SK-N-SH (cell line): ENCODE data around the gene TRRAP. TPM values are rescaled to one million over a fixed set of nuclear protein-coding genes. Genes with fewer than 3 reads are reported as not detected.

Source experiments
- CTCF ChIA-PET: fragments of 300-600, 350-600 bp; formaldehyde crosslinking; extraction: SDS; loops from one replicate; lab custom pipeline; 2021; lab: Yijun Ruan, JAX
- POLR2A ChIA-PET: fragments of 350-600 bp; sonication (Branson Sonifier 250); formaldehyde crosslinking; extraction: SDS; loops from one replicate; lab custom pipeline; 2020; ENCODE audit warnings: antibody characterized with exemption, inconsistent platforms; lab: Yijun Ruan, JAX
- DNase-seq: peaks from one replicate; pipeline ENCODE4 v3.0.0; 2012
- H2AFZ ChIP-seq: fragments of 200-600 bp; sonication (generic); 2 replicates; pipeline ENCODE4 v1.8.1; 2016; ENCODE audit warnings: antibody characterized with exemption, mild to moderate bottlenecking, low read depth
- H3F3A ChIP-seq: fragments of 200-600 bp; sonication (generic); replicated peaks from 2 replicates; pipeline ENCODE3; 2016; ENCODE audit warnings: antibody characterized with exemption, mild to moderate bottlenecking; ENCODE audit not compliant: insufficient read depth
- H3K27ac ChIP-seq, 2 experiments: fragments of 200-500 bp in 1 of 2; fragments of 200-600 bp in 1 of 2; sonication (Bioruptor generic) in 1 of 2; sonication (generic), shearing (Covaris generic) in 1 of 2; 2 replicates each; pipeline versions ENCODE4 v1.5.1 to v1.6.1; 2014 to 2016; ENCODE audit warnings: low read depth in 2 of 2, inconsistent platforms in 1 of 2, low read length in 1 of 2, mild to moderate bottlenecking in 1 of 2, mixed read lengths in 1 of 2
- H3K27me3 ChIP-seq: fragments of 200-600 bp; sonication (generic), shearing (Covaris generic); 2 replicates; pipeline ENCODE4 v1.6.1; 2016; ENCODE audit warnings: mixed run types; ENCODE audit not compliant: insufficient read depth
- H3K36me3 ChIP-seq, 2 experiments: fragments of 200-500 bp in 1 of 2; fragments of 200-600 bp in 1 of 2; sonication (Bioruptor generic) in 1 of 2; sonication (generic) in 1 of 2; replicated peaks in 1 of 2; 2 replicates each; pipeline versions ENCODE3 to v1.5.1; 2014 to 2016; ENCODE audit warnings: low read length in 1 of 2, mild to moderate bottlenecking in 1 of 2; ENCODE audit not compliant: insufficient read depth in 2 of 2, control insufficient read depth in 1 of 2
- H3K4me1 ChIP-seq, 2 experiments: fragments of 200-500 bp in 1 of 2; fragments of 200-600 bp in 1 of 2; sonication (Bioruptor generic) in 1 of 2; sonication (generic), shearing (Covaris generic) in 1 of 2; 2 replicates each; pipeline versions ENCODE4 v1.5.1 to v1.6.1; 2014 to 2016; ENCODE audit warnings: low read depth in 1 of 2, low read length in 1 of 2, mixed run types in 1 of 2; ENCODE audit not compliant: insufficient read depth in 2 of 2, control insufficient read depth in 1 of 2
- H3K4me2 ChIP-seq: fragments of 200-600 bp; sonication (generic), shearing (Covaris generic); 2 replicates; pipeline ENCODE4 v1.6.1; 2017; ENCODE audit warnings: mixed run types
- H3K4me3 ChIP-seq, 2 experiments: fragments of 200-500 bp in 1 of 2; fragments of 200-600 bp in 1 of 2; sonication (Bioruptor generic) in 1 of 2; sonication (generic), shearing (Covaris generic) in 1 of 2; 2 replicates each; pipeline versions ENCODE4 v1.5.1 to v1.8.1; 2014 to 2016; ENCODE audit warnings: low read depth in 2 of 2, inconsistent platforms in 1 of 2, low read length in 1 of 2, mild to moderate bottlenecking in 1 of 2, mixed read lengths in 1 of 2, moderate library complexity in 1 of 2
- H3K79me2 ChIP-seq: fragments of 200-600 bp; sonication (generic); 2 replicates; pipeline ENCODE4 v1.8.1; 2017; ENCODE audit warnings: mild to moderate bottlenecking; ENCODE audit not compliant: insufficient read depth
- H3K9ac ChIP-seq: fragments of 200-600 bp; sonication (generic); 2 replicates; pipeline ENCODE4 v1.6.1; 2017; ENCODE audit warnings: mixed run types
- H3K9me2 ChIP-seq: fragments of 200-600 bp; sonication (generic); 2 replicates; pipeline ENCODE4 v1.6.1; 2017; ENCODE audit warnings: mixed run types
- H3K9me3 ChIP-seq: fragments of 200-600 bp; sonication (generic); 2 replicates; pipeline ENCODE4 v1.6.1; 2017; ENCODE audit warnings: mixed run types, mild to moderate bottlenecking, moderate library complexity
- H4K20me1 ChIP-seq: fragments of 200-600 bp; sonication (generic); 2 replicates; pipeline ENCODE4 v1.6.1; 2017; ENCODE audit warnings: mild to moderate bottlenecking, mixed run types; ENCODE audit not compliant: insufficient read depth
- EP300 ChIP-seq, 2 experiments: IDR thresholded peaks; 2 replicates each; pipeline versions ENCODE4 v1.4.0 to v1.6.1; 2012; ENCODE audit warnings: borderline replicate concordance in 1 of 2, low read depth in 1 of 2, low read length in 1 of 2
- FOSL2 ChIP-seq: IDR thresholded peaks from 2 replicates; pipeline ENCODE4 v1.4.0; 2012; ENCODE audit warnings: low read depth, mild to moderate bottlenecking, moderate library complexity, borderline replicate concordance
- GABPA ChIP-seq: IDR thresholded peaks from 2 replicates; pipeline ENCODE4 v1.4.0; 2012; ENCODE audit warnings: low read depth, mild to moderate bottlenecking
- JUND ChIP-seq: IDR thresholded peaks from 2 replicates; pipeline ENCODE4 v1.4.0; 2012
- MEF2A ChIP-seq: IDR thresholded peaks from 2 replicates; pipeline ENCODE4 v1.4.0; 2012; ENCODE audit warnings: low read depth, borderline replicate concordance
- RAD21 ChIP-seq: IDR thresholded peaks from 2 replicates; pipeline ENCODE4 v1.6.1; 2012; ENCODE audit warnings: mild to moderate bottlenecking, low read length
- RFX5 ChIP-seq: IDR thresholded peaks from 2 replicates; pipeline ENCODE4 v1.6.1; 2012; ENCODE audit warnings: mild to moderate bottlenecking, improper control_type of control experiment, low read length
- SIN3A ChIP-seq: IDR thresholded peaks from 2 replicates; pipeline ENCODE4 v1.6.1; 2012; ENCODE audit warnings: low read depth, mild to moderate bottlenecking, low read length, moderate library complexity, borderline replicate concordance
- TAF1 ChIP-seq: IDR thresholded peaks from 2 replicates; pipeline ENCODE4 v1.6.1; 2012; ENCODE audit warnings: low read depth, mild to moderate bottlenecking, low read length, moderate library complexity, borderline replicate concordance
- TCF12 ChIP-seq: IDR thresholded peaks from 2 replicates; pipeline ENCODE4 v1.4.0; 2012
- TEAD4 ChIP-seq: IDR thresholded peaks from 2 replicates; pipeline ENCODE4 v1.4.0; 2012; ENCODE audit warnings: mild to moderate bottlenecking, borderline replicate concordance; ENCODE audit not compliant: insufficient read depth
- USF2 ChIP-seq: fragments of 150-350 bp; IDR thresholded peaks from 2 replicates; pipeline ENCODE4 v1.6.1; 2017; ENCODE audit warnings: antibody characterized with exemption, low read length, low read depth, borderline replicate concordance
- YY1 ChIP-seq: IDR thresholded peaks from 2 replicates; pipeline ENCODE4 v1.4.0; 2012; ENCODE audit warnings: low read depth, mild to moderate bottlenecking
- ZBTB33 ChIP-seq: IDR thresholded peaks from 2 replicates; pipeline ENCODE4 v1.4.0; 2012; ENCODE audit warnings: low read depth, borderline replicate concordance
- WGBS: methylation state at CpG from one replicate; pipeline ENCODE4 v1.1.6; 2017; ENCODE audit warnings: low lambda C conversion rate; 5-methylcytosine and 5-hydroxymethylcytosine counted together
- polyA plus RNA-seq, 3 experiments: library from polyadenylated mRNA; depleted of rRNA; stranded (reverse); fragments of >200 nt; gene quantifications; 2 replicates each; pipeline ENCODE4 v1.2.3, GENCODE V29; 2012
- TF ChIP-seq, protein P1 (sequence below): fragments of 150-350 bp; IDR thresholded peaks from 2 replicates; pipeline ENCODE4 v1.6.1; 2016; ENCODE audit warnings: mild to moderate bottlenecking, low read depth, low read length
- TF ChIP-seq, protein P2 (sequence below): IDR thresholded peaks from 2 replicates; pipeline ENCODE4 v1.4.0; 2012; ENCODE audit warnings: low read depth, borderline replicate concordance

Gene TRRAP
- polyA plus RNA-seq, 1 of the 3 experiments (the other 2 are of a cell fraction), result 24.9 TPM

DNA sequence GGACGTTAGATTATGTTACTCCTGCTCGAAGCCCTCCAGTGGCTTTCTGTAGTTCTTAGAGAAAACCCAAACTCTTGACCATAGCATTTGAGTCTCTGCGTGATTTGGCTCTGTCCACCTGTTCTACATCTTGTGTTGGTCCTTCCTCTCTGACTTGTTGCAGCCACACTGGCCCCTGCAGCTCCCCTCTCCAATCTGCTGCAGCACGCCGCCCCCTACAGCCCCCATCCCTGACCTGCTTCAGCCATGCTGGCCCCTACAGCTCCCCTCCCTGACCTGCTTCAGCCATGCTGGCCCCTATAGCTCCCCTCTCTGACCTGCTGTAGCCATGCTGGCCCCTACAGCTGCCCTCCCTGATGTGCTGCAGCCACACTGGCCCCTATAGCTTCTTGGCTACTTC is 29.2 kb downstream of the TRRAP start:
- ChIA-PET CTCF (interaction anchor here (1.1 to 1.8 kb wide), 3 partner anchors 12 to 29 kb away, joined by 3 to 9 read pairs (median 4); partner anchors contain the start of gene TRRAP), POLR2A (interaction anchor here (1.3 kb wide), 1 partner anchor 8 kb away, joined by 4 read pairs; no protein-coding TSS in a partner anchor)
- Histone ChIP-seq H3K36me3 (peaks cover 74 to 86% of the 10 kb centered on the region in 2 experiments), H3K9ac (no peak overlapping the region), H3F3A (peaks cover 14% of the 10 kb centered on the region), H3K9me3 (no peaks in the 10 kb centered on the region), H3K9me2 (no peaks in the 10 kb centered on the region), H4K20me1 (no peaks in the 10 kb centered on the region), H3K79me2 (no peaks in the 10 kb centered on the region), H3K4me3 (no peak overlapping the region), H3K27ac (no peak overlapping the region), H3K4me1 (peaks cover 0 to 6% of the 10 kb centered on the region in 2 experiments; a peak in 1 of 4 replicates), H3K4me2 (no peak overlapping the region), H3K27me3 (no peaks in the 10 kb centered on the region), H2AFZ (no peak overlapping the region)
- no peak for DNase-seq
- 96% methylated on average over 5 of the region's 5 CpGs for WGBS
- TF ChIP-seq, protein P1, sequence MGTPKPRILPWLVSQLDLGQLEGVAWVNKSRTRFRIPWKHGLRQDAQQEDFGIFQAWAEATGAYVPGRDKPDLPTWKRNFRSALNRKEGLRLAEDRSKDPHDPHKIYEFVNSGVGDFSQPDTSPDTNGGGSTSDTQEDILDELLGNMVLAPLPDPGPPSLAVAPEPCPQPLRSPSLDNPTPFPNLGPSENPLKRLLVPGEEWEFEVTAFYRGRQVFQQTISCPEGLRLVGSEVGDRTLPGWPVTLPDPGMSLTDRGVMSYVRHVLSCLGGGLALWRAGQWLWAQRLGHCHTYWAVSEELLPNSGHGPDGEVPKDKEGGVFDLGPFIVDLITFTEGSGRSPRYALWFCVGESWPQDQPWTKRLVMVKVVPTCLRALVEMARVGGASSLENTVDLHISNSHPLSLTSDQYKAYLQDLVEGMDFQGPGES, result no peak
- no peak for TF ChIP-seq TEAD4
- TF ChIP-seq, protein P2, sequence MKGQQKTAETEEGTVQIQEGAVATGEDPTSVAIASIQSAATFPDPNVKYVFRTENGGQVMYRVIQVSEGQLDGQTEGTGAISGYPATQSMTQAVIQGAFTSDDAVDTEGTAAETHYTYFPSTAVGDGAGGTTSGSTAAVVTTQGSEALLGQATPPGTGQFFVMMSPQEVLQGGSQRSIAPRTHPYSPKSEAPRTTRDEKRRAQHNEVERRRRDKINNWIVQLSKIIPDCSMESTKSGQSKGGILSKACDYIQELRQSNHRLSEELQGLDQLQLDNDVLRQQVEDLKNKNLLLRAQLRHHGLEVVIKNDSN, result no peak
- no peak for TF ChIP-seq JUND
- TF ChIP-seq ZBTB33, result no peak
- no peak for TF ChIP-seq MEF2A
- no peak for TF ChIP-seq YY1
- no peak for TF ChIP-seq FOSL2
- TF ChIP-seq, all 33 proteins: peak for 0

DNA sequence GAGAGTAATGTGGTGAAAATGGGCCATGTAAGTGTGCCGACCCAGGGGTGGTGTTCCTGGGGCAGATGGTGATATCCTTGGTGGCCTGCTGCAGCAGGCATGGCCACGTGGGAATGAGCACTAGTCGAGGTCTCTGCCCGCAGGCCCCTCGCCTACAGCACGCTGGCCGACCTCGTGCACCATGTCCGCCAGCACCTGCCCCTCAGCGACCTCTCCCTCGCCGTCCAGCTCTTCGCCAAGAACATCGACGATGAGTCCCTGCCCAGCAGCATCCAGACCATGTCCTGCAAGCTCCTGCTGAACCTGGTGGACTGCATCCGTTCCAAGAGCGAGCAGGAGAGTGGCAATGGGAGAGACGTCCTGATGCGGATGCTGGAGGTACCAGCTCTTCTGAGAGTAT is 30.3 kb downstream of the TRRAP start:
- Histone ChIP-seq H3K27me3 (no peaks in the 10 kb centered on the region), H3K36me3 (peaks cover 73 to 86% of the 10 kb centered on the region in 2 experiments), H3K27ac (no peak overlapping the region), H3K9me3 (no peaks in the 10 kb centered on the region), H3K79me2 (no peaks in the 10 kb centered on the region), H3K4me3 (no peak overlapping the region), H3F3A (peaks cover 21% of the 10 kb centered on the region), H3K9ac (no peak overlapping the region), H3K4me2 (no peak overlapping the region), H4K20me1 (peaks cover 6% of the 10 kb centered on the region; the same call in 1 of the 2 replicates), H3K9me2 (no peaks in the 10 kb centered on the region), H3K4me1 (peaks cover 6 to 7% of the 10 kb centered on the region in 2 experiments; a peak in 2 of 4 replicates), H2AFZ (no peak overlapping the region)
- WGBS, result 93% methylated on average over 19 of the region's 19 CpGs
- ChIA-PET POLR2A (interaction anchor here (0.7 to 1.3 kb wide), 2 partner anchors 9 to 15 kb away, joined by 4 read pairs; no protein-coding TSS in a partner anchor), CTCF (interaction anchor here (0.7 to 1.8 kb wide), 2 partner anchors 13 to 17 kb away, joined by 3 to 4 read pairs; no protein-coding TSS in a partner anchor)
- no peak for DNase-seq
- TF ChIP-seq RFX5 (no peak), SIN3A (no peak), TAF1 (no peak), USF2 (no peak), GABPA (no peak), TCF12 (no peak), EP300 (IDR thresholded peaks at IDR 0.05; ENCODE audit: borderline replicate concordance in 1 of 2, low read depth in 1 of 2, low read length in 1 of 2) (no peak), FOSL2 (no peak), RAD21 (no peak), ZBTB33 (no peak)
